HepG2 (cell line): ENCODE results near the gene SLC34A2.

Experiments used
- CEBPB ChIP-seq: IDR thresholded peaks from 2 replicates; pipeline ENCODE4 v1.6.1; 2011; ENCODE audit warnings: low read depth, low read length, improper control_type of control experiment, borderline replicate concordance
- CHD4 ChIP-seq: fragments of 200-600 bp; sonication (generic); IDR thresholded peaks from 2 replicates; pipeline ENCODE4 v1.7.0; 2017; ENCODE audit warnings: mild to moderate bottlenecking, low read length, borderline replicate concordance
- NFYC ChIP-seq: IDR thresholded peaks from 2 replicates; pipeline ENCODE4 v1.6.1; 2016; ENCODE audit warnings: missing genetic modification reagents, missing compliant biosample characterization
- PBX3 ChIP-seq: sonication (generic); formaldehyde crosslinking; IDR thresholded peaks from 2 replicates; pipeline ENCODE4 v1.8.1; 2023; ENCODE audit warnings: missing genetic modification reagents, inconsistent platforms, borderline replicate concordance
- POLR2A ChIP-seq, 2 experiments: IDR thresholded peaks; 2 replicates each; pipeline ENCODE4 v1.6.1; 2011; ENCODE audit warnings: low read depth in 2 of 2, low read length in 2 of 2, mild to moderate bottlenecking in 1 of 2, moderate library complexity in 1 of 2; ENCODE audit not compliant: insufficient read depth in 1 of 2
- RAD21 ChIP-seq: fragments of 450-650 bp; formaldehyde crosslinking; IDR thresholded peaks from 2 replicates; pipeline ENCODE4 v1.5.0; 2020; ENCODE audit warnings: mild to moderate bottlenecking
- RFXAP ChIP-seq: sonication (generic); formaldehyde crosslinking; IDR thresholded peaks from 2 replicates; pipeline ENCODE4 v1.4.0; 2020; ENCODE audit warnings: missing genetic modification reagents, borderline replicate concordance
- SMC3 ChIP-seq: IDR thresholded peaks from 2 replicates; pipeline ENCODE4 v1.6.1; 2011; ENCODE audit warnings: low read length, improper control_type of control experiment
- STAT6 ChIP-seq: sonication (generic); formaldehyde crosslinking; IDR thresholded peaks from 2 replicates; pipeline ENCODE4 v1.4.0; 2020; ENCODE audit warnings: missing genetic modification reagents, mild to moderate bottlenecking, borderline replicate concordance
- SUZ12 ChIP-seq: fragments of 150-350 bp; IDR thresholded peaks from 2 replicates; pipeline ENCODE4 v1.6.1; 2014; ENCODE audit warnings: low read depth, low read length
- TBL1XR1 ChIP-seq: fragments of 150-350 bp; IDR thresholded peaks from 2 replicates; pipeline ENCODE4 v1.6.1; 2014; ENCODE audit warnings: borderline replicate concordance, low read length; ENCODE audit not compliant: partially characterized antibody
- ZNF646 ChIP-seq: sonication (generic); formaldehyde crosslinking; IDR thresholded peaks from 2 replicates; pipeline ENCODE4 v1.9.0; 2021; ENCODE audit warnings: mild to moderate bottlenecking, missing genetic modification reagents
- ZNF776 ChIP-seq: sonication (generic); formaldehyde crosslinking; IDR thresholded peaks from 2 replicates; pipeline ENCODE4 v1.4.0; 2020; ENCODE audit warnings: mild to moderate bottlenecking, missing genetic modification reagents
- ZSCAN12 ChIP-seq: sonication (generic); formaldehyde crosslinking; IDR thresholded peaks from 2 replicates; pipeline ENCODE4 v1.9.0; 2021; ENCODE audit warnings: mild to moderate bottlenecking, missing genetic modification reagents

DNA sequence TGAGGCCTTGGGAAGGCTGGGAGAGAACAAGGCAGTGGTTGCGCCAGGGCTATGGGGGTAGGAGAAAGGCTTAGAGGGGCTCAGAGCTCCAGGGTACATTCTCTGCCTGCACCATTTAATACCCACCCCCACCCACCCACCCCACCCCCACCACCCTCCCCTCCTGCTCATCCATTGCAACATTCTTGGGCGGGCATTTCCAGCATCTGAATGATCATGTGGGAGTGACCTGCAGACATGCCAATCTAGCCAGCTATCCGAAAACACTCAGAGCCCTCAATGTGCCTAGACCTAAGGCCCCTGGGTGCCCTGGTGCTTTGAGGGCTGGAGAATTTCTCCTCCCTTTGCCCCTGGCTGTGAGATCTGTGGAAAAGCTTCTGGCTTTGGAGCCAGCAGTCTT lies 3.1 kb downstream of the SLC34A2 start:
- TF ChIP-seq POLR2A (IDR thresholded peaks at IDR 0.05; ENCODE audit: insufficient read depth in 1 of 2, low read depth in 2 of 2, low read length in 2 of 2) (no peak), SUZ12 (no peak), STAT6 (CRISPR knock-in tag) (no peak), TBL1XR1 (no peak), RFXAP (CRISPR knock-in tag) (no peak), ZNF776 (CRISPR knock-in tag) (no peak), RAD21 (no peak), CEBPB (no peak), CHD4 (no peak), PBX3 (no peak), SMC3 (no peak), NFYC (CRISPR knock-in tag) (no peak), ZSCAN12 (CRISPR knock-in tag) (no peak), ZNF646 (no peak)
